ENCODE data around the gene GNGT1.
"Not testable (repeated sequence)": the region's sequence is repeated elsewhere in the genome, so short reads cannot be mapped to it uniquely, and the experiment has no call there.

Gene GNGT1

GRCh38 chr7:93910076-93910994 is 4.0 kb downstream of the GNGT1 start:
- DNase-seq (ENCODE audit: low spot score): no peak

GRCh38 chr7:93911242-93911641 is 4.9 kb downstream of the GNGT1 start:
- DNase-seq (ENCODE audit: low spot score): not testable (repeated sequence)

GRCh38 chr7:93911661-93912060 is 5.3 kb downstream of the GNGT1 start:
- not testable (repeated sequence) for DNase-seq (ENCODE audit: low spot score)

DNA sequence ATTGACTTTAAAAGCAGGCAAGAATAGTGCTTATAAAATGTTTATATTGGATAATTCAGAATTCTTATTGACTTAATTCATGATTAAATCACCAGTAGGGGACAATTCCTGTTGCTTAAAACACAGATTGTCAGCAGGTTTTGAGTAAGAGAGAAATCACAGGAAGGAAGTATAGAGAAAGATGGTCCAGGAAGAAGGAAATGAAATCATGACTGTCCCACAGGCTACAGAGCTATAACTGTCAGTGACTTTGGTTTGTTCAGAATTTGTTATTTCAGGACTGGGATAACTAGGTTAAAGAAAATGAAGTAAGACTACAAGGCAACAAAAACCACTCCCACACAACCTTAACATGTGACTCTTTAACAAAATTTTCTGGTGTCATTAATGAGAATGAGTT is 6.8 kb downstream of the GNGT1 start:
- DNase-seq (ENCODE audit: low spot score): no peak

- DNase-seq (ENCODE audit: low spot score): no peak
These were observed 8.3 kb downstream of the GNGT1 start for GRCh38 chr7:93914581-93915066.

- not testable (repeated sequence) for DNase-seq (ENCODE audit: low spot score)
These were observed 9.0 kb downstream of the GNGT1 start for GRCh38 chr7:93915206-93915842.

DNA sequence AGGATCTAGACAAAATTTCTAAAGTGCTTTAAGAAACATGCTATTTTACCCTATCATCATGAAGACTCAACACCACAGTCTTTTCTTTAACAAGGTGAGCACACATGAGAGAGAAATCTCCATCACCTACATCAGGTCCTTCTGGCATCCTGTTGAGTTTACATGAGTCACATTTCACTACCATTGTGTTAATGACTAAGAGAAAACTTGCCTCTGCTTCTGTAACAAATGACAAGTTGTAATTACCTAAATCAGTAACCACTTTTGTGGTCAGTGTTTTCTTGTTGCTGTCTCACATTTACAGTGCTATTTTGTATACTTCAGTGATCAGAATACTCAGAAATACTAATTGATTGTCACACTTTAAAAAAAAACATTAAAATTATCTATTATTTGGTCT is 9.5 kb downstream of the GNGT1 start:
- not testable (repeated sequence) for DNase-seq (ENCODE audit: low spot score)

DNA sequence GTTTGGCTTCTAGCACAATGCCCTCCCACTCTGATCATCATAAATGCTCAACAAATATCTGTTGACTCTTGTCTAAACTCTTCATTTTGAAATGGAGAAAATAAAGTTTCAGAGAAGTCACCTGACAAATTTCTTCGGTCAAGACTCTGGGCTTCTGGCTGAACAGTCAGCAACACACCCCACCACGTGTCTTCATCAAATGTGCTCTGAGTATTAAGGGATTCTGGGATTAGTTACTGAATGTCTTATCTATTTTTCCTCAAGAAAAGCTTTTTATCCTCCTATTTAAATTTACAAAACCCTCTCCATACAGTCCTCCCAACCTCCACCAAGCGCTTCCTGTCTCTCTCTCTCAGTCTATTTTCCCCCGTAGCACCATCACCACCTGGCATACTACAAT is 9.9 kb downstream of the GNGT1 start:
- not testable (repeated sequence) for DNase-seq (ENCODE audit: low spot score)

GRCh38 chr7:93920496-93921182 is 14.3 kb downstream of the GNGT1 start:
- DNase-seq (ENCODE audit: low spot score): no peak

- DNase-seq (ENCODE audit: low spot score): no peak
These were observed 14.8 kb downstream of the GNGT1 start for GRCh38 chr7:93921186-93921585.

DNA sequence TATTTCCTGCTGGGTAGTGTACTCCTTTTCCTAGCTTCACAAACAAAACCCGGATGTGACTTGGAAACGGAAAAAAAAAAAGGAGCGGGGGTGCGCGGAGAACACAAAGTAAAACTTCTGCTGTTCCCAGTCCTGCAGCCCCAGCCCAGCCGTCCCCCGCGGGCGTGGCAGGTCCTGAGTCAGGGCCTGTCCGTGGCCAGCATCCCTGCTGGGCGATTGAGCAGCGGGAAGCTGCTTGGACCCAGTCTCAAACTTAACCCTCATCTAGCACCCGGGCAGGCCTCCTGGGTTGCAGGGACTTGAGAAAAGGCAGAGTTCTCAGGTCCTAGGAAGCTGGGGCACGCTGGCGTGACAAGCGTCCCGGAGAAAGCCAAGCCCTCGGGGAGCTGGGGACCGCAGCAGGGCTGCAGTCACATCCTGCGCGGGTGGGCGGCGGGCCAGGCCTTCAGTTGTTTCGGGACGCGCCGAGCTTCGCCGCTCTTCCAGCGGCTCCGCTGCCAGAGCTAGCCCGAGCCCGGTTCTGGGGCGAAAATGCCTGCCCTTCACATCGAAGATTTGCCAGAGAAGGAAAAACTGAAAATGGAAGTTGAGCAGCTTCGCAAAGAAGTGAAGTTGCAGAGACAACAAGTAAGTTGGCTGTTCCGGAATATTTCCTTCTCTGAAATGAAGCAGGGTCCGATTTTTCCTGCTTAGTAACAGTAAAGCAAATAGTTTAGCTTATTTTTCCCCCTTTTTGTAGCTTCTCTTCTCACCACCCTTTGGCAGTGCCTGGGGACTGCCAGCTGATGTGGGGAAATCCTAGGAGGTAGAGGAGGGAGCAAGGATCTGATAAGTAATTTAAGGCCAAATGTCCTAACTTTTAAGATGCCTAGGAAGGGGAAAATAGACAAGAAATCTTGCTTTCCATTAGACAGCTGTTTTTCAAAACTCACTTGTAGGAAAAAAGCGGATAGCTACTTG is 15.5 kb downstream of the GNGT1 start, which contains the start of gene GNG11:
Gene GNG11, plus strand, starts transcription at position 129 of the 960 bp plus-strand sequence. Its CDS starts 403 bp downstream, at position 532.
- peak; percentile 31 for DNase-seq (ENCODE audit: low spot score)

- DNase-seq (ENCODE audit: low spot score): no peak
These were observed 16.9 kb downstream of the GNGT1 start for GRCh38 chr7:93923296-93923695.

DNA sequence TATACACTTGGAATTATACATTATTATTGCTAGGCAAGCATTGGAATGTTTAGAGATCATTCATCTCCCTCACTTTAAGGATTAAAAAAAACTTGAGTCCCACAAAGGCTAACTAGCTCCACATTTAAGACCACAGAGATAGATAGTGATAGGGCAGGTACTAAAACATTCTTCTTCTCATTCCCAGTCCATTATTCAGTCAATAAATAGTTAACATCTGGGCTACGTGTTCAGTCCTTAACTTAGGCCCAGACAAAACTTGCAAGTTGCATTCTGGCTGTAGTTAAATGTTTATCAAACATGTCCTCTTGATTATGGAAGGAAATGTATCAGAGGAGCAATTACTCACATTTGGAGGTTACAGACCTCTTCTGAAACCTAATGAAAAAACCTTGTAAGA is 17.6 kb downstream of the GNGT1 start:
- no peak for DNase-seq (ENCODE audit: low spot score)

DNA sequence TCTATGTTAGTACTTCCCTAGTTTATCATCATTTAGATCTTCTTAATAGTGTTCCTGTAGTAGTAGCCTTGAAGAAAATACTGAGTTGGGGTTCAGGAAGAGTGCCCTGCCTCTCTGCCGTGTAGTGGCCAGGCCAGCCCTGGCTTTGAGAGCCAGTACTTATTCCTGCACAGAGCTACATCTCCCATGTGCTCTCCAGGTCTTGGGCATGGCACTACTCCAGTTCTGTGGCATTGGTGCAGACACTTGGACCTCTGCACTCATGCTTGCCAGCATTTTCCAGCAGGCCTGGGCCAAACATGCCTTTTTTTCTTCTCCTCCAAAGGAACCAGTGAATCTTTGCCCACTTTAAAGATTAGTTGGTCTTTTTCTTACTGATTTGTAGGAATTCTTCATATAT is 20.4 kb downstream of the GNGT1 start:
- no peak for DNase-seq (ENCODE audit: low spot score)

GRCh38 chr7:93927585-93927984 is 21.2 kb downstream of the GNGT1 start:
- DNase-seq (ENCODE audit: low spot score): no peak

- no peak for DNase-seq (ENCODE audit: low spot score)
These were observed 25.3 kb downstream of the GNGT1 start for GRCh38 chr7:93931655-93932054.

DNA sequence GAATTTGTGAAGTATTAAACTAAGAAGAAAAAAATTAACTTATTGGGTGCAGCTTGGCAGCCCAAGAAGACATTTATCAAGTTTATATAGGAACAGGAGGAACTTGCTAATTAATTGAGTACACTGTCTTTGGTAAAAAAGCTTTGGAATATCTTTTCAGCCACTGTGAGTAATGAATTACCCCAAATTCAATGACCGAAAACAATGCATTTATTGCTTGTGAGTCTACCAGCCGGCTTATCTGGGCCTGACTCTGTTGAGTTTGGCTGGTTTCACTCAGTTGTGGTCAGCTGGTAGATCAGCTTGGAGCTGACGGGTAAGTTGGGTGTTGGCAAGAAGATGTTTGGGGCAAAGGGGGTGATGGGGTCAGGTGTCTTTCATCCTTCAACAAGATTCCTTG is 26.8 kb downstream of the GNGT1 start:
- no peak for DNase-seq (ENCODE audit: low spot score)

GRCh38 chr7:93935102-93935501 is 28.7 kb downstream of the GNGT1 start:
- DNase-seq (ENCODE audit: low spot score): no peak

DNA sequence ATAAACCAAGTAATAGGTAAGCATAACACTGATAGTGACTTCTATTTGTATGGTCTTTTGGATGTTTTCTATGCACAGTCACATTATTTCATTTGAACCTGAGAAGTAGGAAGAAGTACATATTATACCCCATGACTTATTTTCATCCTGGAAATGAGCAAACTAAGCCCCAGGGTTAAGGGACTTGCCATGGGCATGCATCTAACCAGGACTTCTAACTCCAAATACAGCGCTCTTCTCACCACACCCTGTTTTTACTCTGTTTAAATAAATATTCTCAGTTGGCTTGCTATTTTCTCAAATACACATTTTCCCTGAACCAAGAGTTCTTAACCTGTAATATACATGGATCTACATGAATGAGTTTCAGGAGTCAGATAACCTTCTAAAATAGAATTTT is 31.5 kb downstream of the GNGT1 start:
- DNase-seq (ENCODE audit: low spot score): no peak

- DNase-seq (ENCODE audit: low spot score): no peak
These were observed 31.9 kb downstream of the GNGT1 start for GRCh38 chr7:93938293-93938692.

DNA sequence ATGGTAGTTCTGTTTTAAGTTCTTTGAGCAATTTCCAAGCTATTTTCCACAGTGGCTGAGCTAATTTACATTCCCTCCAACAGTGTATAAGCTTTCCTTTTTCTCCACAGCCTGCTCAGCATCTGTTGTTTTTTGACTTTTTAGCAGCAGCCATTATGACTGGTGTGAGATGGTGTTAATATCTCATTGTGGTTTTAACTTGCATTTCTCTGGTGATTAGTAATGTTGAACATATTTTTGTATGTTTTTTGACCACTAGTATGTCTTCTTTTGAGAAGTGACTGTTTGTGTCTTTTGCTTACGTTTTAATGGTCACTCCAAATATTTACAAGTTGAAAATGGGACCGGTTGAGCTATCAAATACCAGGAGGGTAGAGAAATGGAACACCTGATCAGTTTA is 35.6 kb downstream of the GNGT1 start:
- no peak for DNase-seq (ENCODE audit: low spot score)
